ENCODE results near the gene NFE2L1. TPM values are rescaled to one million over a fixed set of nuclear protein-coding genes. Genes with fewer than 3 reads are reported as not detected.

NFE2L1 gene
- total RNA-seq, 1 experiment from 2014 or later, result 123 TPM

DNA sequence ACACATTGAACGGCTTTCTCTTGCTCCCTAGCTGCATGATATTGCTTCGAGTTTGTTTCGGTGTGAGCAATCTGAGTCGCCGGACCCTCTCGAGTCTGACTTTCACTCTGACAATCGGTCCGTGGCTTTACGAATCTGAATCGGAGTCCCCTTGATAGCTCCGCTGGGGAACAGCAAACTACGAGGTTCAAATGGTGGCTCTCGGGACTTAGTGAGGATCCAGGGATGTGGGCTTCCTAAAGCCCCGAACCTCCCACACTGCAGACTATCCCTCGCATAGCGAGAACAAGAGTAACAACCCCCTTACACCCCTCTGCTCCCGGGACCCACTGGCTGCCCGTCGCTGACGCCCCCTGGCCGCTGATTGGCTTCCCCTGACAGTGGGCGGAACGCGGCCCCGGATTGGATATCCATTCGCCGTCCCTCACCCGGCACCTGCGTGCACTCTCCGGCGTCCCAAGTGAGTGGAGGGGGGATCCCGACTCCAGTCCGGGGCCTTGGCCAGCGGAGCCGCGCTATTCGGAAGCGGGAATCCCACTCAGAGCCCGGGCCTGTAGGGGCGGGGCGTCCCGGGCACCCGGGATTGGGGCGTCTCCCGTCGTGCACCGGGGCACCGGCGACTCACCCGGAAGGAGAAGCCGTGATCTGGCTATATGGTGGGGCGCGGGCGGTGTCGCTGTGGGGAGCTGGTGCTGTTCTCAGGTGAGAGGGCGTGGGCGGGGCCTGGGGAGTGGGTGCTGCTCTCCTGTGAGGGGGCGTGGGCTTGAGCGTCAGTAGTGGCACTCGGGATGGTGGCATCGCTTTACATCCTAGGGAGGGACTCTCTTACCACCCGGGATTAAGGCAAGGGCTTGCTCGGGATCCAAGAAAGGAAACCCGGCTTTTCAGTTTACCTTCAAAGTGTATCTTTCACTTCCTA lies 59.2 kb downstream of the NFE2L1 start, which contains the start of gene SNX11:
TSS of gene SNX11 (plus strand) at position 630 of the 919 bp plus-strand sequence. CDS start 4,278 bp downstream, outside the sequence.
- DNase-seq (ENCODE audit: low read depth), result peak; percentile 82

DNA sequence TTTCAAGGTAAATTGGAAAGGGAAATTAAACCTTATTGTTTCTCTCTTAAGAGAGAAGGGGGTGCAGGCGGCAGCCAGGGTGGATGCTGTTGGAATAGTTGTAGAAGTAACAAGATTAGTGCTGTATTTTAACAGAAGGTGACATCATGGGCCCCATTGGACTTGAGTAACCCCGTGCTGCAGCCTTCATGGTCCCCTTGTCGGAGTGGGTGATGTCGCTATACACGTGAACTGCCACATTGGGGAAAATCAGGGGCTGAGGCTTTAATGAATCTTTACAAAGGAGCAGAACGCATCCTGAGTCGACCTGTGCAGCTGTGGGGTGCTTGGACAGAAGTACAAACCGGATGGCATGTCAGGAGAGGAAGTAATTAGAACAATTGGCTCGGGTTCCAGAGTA lies 62.6 kb downstream of the NFE2L1 start:
- DNase-seq (ENCODE audit: low read depth), result no peak

Other genes with a start within 250 kb of the NFE2L1 start
- 15.3 and 21.4 TPM in 2 replicates for gene OSBPL7, start 226.6 kb upstream of the NFE2L1 start, total RNA-seq (2014; rRNA removed)
- gene MRPL10, start 216.8 kb upstream of the NFE2L1 start, total RNA-seq (2014; rRNA removed), result 45.4 and 47.5 TPM in 2 replicates
- 0.45 and 1.4 TPM in 2 replicates for gene LRRC46, start 216.7 kb upstream of the NFE2L1 start, total RNA-seq (2014; rRNA removed)
- gene SCRN2, start 207.1 kb upstream of the NFE2L1 start, total RNA-seq (2014; rRNA removed), result 59.8 and 60.2 TPM in 2 replicates
- gene SP6, start 197.2 kb upstream of the NFE2L1 start, total RNA-seq (2014; rRNA removed), result not detected in 2 replicates
- gene SP2, start 152.1 kb upstream of the NFE2L1 start, total RNA-seq (2014; rRNA removed), result 1.7 and 3.4 TPM in 2 replicates
- 47.6 and 54.1 TPM in 2 replicates for gene PNPO, start 106.8 kb upstream of the NFE2L1 start, total RNA-seq (2014; rRNA removed)
- gene PRR15L, start 90.5 kb upstream of the NFE2L1 start, total RNA-seq (2014; rRNA removed), result not detected in 2 replicates
- 93.8 and 94.9 TPM in 2 replicates for gene CDK5RAP3, start 77.2 kb upstream of the NFE2L1 start, total RNA-seq (2014; rRNA removed)
- gene COPZ2, start 10.6 kb upstream of the NFE2L1 start, total RNA-seq (2014; rRNA removed), result 70.4 and 91.8 TPM in 2 replicates
- gene CBX1, start 53.1 kb downstream of the NFE2L1 start, total RNA-seq (2014; rRNA removed), result 103 and 104 TPM in 2 replicates
- 9.4 and 13.1 TPM in 2 replicates for gene SNX11, start 59.4 kb downstream of the NFE2L1 start, total RNA-seq (2014; rRNA removed)

Data from LHCN-M2 (cell line).